B cell (primary cell): Measurements from ENCODE around the gene KSR1.

Source experiments
- CTCF ChIP-seq: fragments of 200-600 bp; IDR thresholded peaks from one replicate; pipeline ENCODE4 v1.8.0; 2022; ENCODE audit warnings: antibody characterized with exemption, mild to moderate bottlenecking
- EZH2 ChIP-seq: IDR thresholded peaks from 2 replicates; pipeline ENCODE4 v1.6.1; 2012; ENCODE audit warnings: borderline replicate concordance, low read depth, mild to moderate bottlenecking, moderate library complexity, low read length; ENCODE audit not compliant: insufficient read depth, poor library complexity, severe bottlenecking

DNA sequence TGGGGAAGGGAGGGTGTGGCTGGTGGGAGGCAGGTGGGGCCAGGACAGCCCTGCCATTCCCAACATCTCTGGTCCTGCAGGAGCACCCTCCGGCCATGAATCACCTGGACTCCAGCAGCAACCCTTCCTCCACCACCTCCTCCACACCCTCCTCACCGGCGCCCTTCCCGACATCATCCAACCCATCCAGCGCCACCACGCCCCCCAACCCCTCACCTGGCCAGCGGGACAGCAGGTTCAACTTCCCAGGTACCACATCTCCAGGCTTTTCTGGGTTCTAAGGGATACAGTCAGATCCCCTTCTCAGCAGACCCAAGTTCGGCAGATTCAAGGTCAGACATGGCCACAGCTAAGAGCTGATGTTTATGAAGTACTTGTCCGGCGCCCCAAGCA, 140.9 kb downstream of the KSR1 start:
- TF ChIP-seq CTCF (no peak), EZH2 (no peak)
